ENCODE measurements around the gene ETS1. TPM values are rescaled to one million over a fixed set of nuclear protein-coding genes. Genes with fewer than 3 reads are reported as not detected.

Gene ETS1
- total RNA-seq, 1 experiment from 2014 or later: 29.9 TPM

DNA sequence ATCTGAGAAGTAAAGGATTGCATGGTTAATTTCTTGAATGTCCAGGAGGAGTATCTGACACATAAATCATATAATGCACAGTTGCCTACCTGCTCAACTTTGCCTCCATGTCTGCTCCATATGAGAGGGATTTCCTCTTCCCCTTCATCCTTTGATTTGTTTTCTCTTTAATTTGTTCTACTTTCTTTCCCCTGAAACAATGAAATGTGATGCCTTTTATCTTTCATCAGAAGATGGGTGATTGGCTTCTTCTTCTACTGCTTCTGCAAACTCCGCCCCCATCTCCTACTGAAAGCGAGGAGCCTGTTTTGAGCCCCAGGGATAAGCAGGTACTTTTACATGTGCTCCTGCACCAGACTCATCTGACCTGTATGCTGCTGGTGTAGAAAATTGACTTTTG is 9.9 kb upstream of the ETS1 start:
- Mint-ChIP-seq H3K4me3 (no peak overlapping the region), H3K9me3 (no peaks in the 10 kb centered on the region; a peak in 1 of 5 replicates), H3K36me3 (ENCODE audit: insufficient read depth in 1 of 3, low read depth in 3 of 3) (no peaks in the 10 kb centered on the region; a peak in 1 of 7 replicates), H3K27ac (no peak overlapping the region), H3K27me3 (ENCODE audit: low read depth) (peaks cover 2% of the 10 kb centered on the region), H3K4me1 (peaks cover 40 to 45% of the 10 kb centered on the region in 2 experiments)
- H2BK12ac ChIP-seq (ENCODE audit: insufficient read length, low read depth, low read length): no peak overlapping the region
- no peak overlapping the region for H2AK5ac ChIP-seq (ENCODE audit: insufficient read length, low read length)
- H2BK120ac ChIP-seq (ENCODE audit: low read depth, low read length, poor library complexity, severe bottlenecking): no peak overlapping the region
- H3K4me1 ChIP-seq (ENCODE audit: insufficient read depth, low read length): peaks cover 16% of the 10 kb centered on the region
- H3K79me2 ChIP-seq (ENCODE audit: insufficient read depth, low read length): no peaks in the 10 kb centered on the region
- H4K8ac ChIP-seq (replicated peaks; ENCODE audit: insufficient read length, low read depth, low read length): no peak overlapping the region
- H3K23ac ChIP-seq (ENCODE audit: insufficient read length, low read depth, low read length): no peak overlapping the region
- H3K18ac ChIP-seq (ENCODE audit: insufficient read length, low read depth, low read length): no peak overlapping the region
- H3K27ac ChIP-seq (ENCODE audit: insufficient read length, low read depth, low read length): no peak overlapping the region
- H3K79me1 ChIP-seq (ENCODE audit: insufficient read depth, low read depth, low read length, poor library complexity, severe bottlenecking): no peaks in the 10 kb centered on the region
- no peak overlapping the region for H3K9ac ChIP-seq (ENCODE audit: extremely low read depth, insufficient read length, low read length)
- H3T11ph ChIP-seq (ENCODE audit: low read length): no peak overlapping the region
- H3K4me2 ChIP-seq (ENCODE audit: insufficient read depth, insufficient read length, low read length): peak overlapping the region; percentile 14
- H3K4ac ChIP-seq (ENCODE audit: low read depth, low read length): no peak overlapping the region
- H2BK5ac ChIP-seq (ENCODE audit: insufficient read length, low read length): no peak overlapping the region
- H4K91ac ChIP-seq (ENCODE audit: insufficient read length, low read depth, low read length): no peak overlapping the region
- no peak overlapping the region for H3K56ac ChIP-seq (ENCODE audit: insufficient read length, low read depth, low read length)
- no CpG with 5 or more reads among the region's 2 CpGs for WGBS (ENCODE audit: extremely low coverage, insufficient read length, low lambda C conversion rate)
- H3K9me3 ChIP-seq (ENCODE audit: control insufficient read depth, low read depth, low read length): no peaks in the 10 kb centered on the region
- no peak for DNase-seq
- no peaks in the 10 kb centered on the region for H3K27me3 ChIP-seq (ENCODE audit: insufficient read depth, low read length)
- H2BK15ac ChIP-seq (ENCODE audit: low read depth, low read length): no peak overlapping the region
- H4K5ac ChIP-seq (ENCODE audit: insufficient read length, low read depth, low read length): no peak overlapping the region
- H3K23me2 ChIP-seq (ENCODE audit: insufficient read length, low read depth, low read length, poor library complexity, severe bottlenecking): no peaks in the 10 kb centered on the region
- TF ChIP-seq CTCF (conservative IDR thresholded peaks at IDR 0.05): no peak
- H2AFZ ChIP-seq (ENCODE audit: low read length): no peak overlapping the region
- no peaks in the 10 kb centered on the region for H4K20me1 ChIP-seq (ENCODE audit: control insufficient read depth, insufficient read depth, insufficient read length)
- no peak overlapping the region for H2BK20ac ChIP-seq (ENCODE audit: low read depth, low read length, poor library complexity, severe bottlenecking)
- no peak overlapping the region for H3K14ac ChIP-seq (ENCODE audit: insufficient read depth, low read length)

Data from H9 (cell line).